Chondrocyte (in vitro differentiated cells): Measurements from ENCODE around the gene LPO. TPM values are rescaled to one million over a fixed set of nuclear protein-coding genes. Genes with fewer than 3 reads are reported as not detected.

Experiments
- DNase-seq: peaks from one replicate; pipeline ENCODE4 v3.0.0; 2021; ENCODE audit warnings: mixed read lengths, low spot score
- H3K27ac Mint-ChIP-seq: one replicate; pipeline ENCODE4 v1.8.0; 2021; ENCODE audit warnings: mild to moderate bottlenecking, moderate library complexity, mixed read lengths; ENCODE audit not compliant: unreplicated experiment
- H3K27me3 Mint-ChIP-seq: 2 replicates; pipeline ENCODE4 v1.8.0; 2021; ENCODE audit warnings: low read depth, mixed read lengths
- H3K36me3 Mint-ChIP-seq: 2 replicates; pipeline ENCODE4 v1.8.0; 2021; ENCODE audit warnings: low read depth, mixed read lengths
- H3K4me1 Mint-ChIP-seq: 2 replicates; pipeline ENCODE4 v1.8.0; 2021; ENCODE audit warnings: low read depth, mild to moderate bottlenecking, mixed read lengths
- H3K4me3 Mint-ChIP-seq: one replicate; pipeline ENCODE4 v1.8.0; 2021; ENCODE audit warnings: mild to moderate bottlenecking, moderate library complexity, mixed read lengths; ENCODE audit not compliant: unreplicated experiment
- H3K9me3 Mint-ChIP-seq: 2 replicates; pipeline ENCODE4 v1.8.0; 2021; ENCODE audit warnings: low read depth, mixed read lengths
- CTCF ChIP-seq: fragments of 200-600 bp; sonication (generic); IDR thresholded peaks from 2 replicates; pipeline ENCODE4 v1.5.0; 2021; ENCODE audit warnings: antibody characterized with exemption, mild to moderate bottlenecking, moderate library complexity
- total RNA-seq: library from RNA; stranded (reverse); gene quantifications from 3 replicates; pipeline ENCODE4 v1.2.1, GENCODE V29; 2021

The LPO gene
- total RNA-seq, 1 donor from 2014 or later = not detected

- H3K4me1 Mint-ChIP-seq = peaks cover 9% of the 10 kb centered on the region
- H3K9me3 Mint-ChIP-seq = no peaks in the 10 kb centered on the region
- no peak for TF ChIP-seq CTCF
- no peak for DNase-seq
- H3K4me3 Mint-ChIP-seq = no peak overlapping the region
- H3K36me3 Mint-ChIP-seq = peaks cover 8% of the 10 kb centered on the region
- no peak overlapping the region for H3K27ac Mint-ChIP-seq
- H3K27me3 Mint-ChIP-seq = no peaks in the 10 kb centered on the region
Measured at GRCh38 chr17:58217766-58218165, 20.6 kb upstream of the LPO start.

GRCh38 chr17:58219007-58219788 lies 19.2 kb upstream of the LPO start, which contains the start of gene MKS1:
Gene MKS1, minus strand, starts transcription at chr17:58219255. Its CDS starts 25 bp downstream, at chr17:58219230.
- H3K4me1 Mint-ChIP-seq = peaks cover 11% of the 10 kb centered on the region
- H3K27me3 Mint-ChIP-seq = no peaks in the 10 kb centered on the region
- H3K4me3 Mint-ChIP-seq = peak within 1 kb of the TSS; percentile 77
- TF ChIP-seq CTCF = peak; percentile 76
- H3K9me3 Mint-ChIP-seq = no peaks in the 10 kb centered on the region
- H3K36me3 Mint-ChIP-seq = no peaks in the 10 kb centered on the region
- H3K27ac Mint-ChIP-seq = peak within 1 kb of the TSS; percentile 91
- peak; percentile 97 for DNase-seq

- Mint-ChIP-seq H3K9me3 (no peaks in the 10 kb centered on the region), H3K27ac (no peak overlapping the region), H3K4me1 (peaks cover 16% of the 10 kb centered on the region), H3K27me3 (no peaks in the 10 kb centered on the region), H3K36me3 (no peaks in the 10 kb centered on the region), H3K4me3 (peak overlapping the region; percentile 77)
- no peak for DNase-seq
- TF ChIP-seq CTCF = no peak
Measured at GRCh38 chr17:58219789-58220183, 18.6 kb upstream of the LPO start.

GRCh38 chr17:58224315-58224714 lies 14.1 kb upstream of the LPO start:
- Mint-ChIP-seq H3K27me3 (peaks cover 5% of the 10 kb centered on the region), H3K4me1 (peaks cover 11% of the 10 kb centered on the region), H3K4me3 (no peak overlapping the region), H3K9me3 (no peaks in the 10 kb centered on the region), H3K36me3 (no peaks in the 10 kb centered on the region), H3K27ac (peak overlapping the region; percentile 53)
- no peak for DNase-seq
- no peak for TF ChIP-seq CTCF

GRCh38 chr17:58227733-58228132 lies 10.7 kb upstream of the LPO start:
- H3K27me3 Mint-ChIP-seq = peaks cover 8% of the 10 kb centered on the region
- H3K4me3 Mint-ChIP-seq = no peak overlapping the region
- no peak for TF ChIP-seq CTCF
- H3K27ac Mint-ChIP-seq = no peak overlapping the region
- no peak for DNase-seq
- no peaks in the 10 kb centered on the region for H3K9me3 Mint-ChIP-seq
- H3K36me3 Mint-ChIP-seq = no peaks in the 10 kb centered on the region
- H3K4me1 Mint-ChIP-seq = peaks cover 8% of the 10 kb centered on the region
